ENCODE data around the gene DIO1. TPM values are rescaled to one million over a fixed set of nuclear protein-coding genes. Genes with fewer than 3 reads are reported as not detected.
A peak's percentile ranks its signal among the peaks of the same experiment; 100 is the strongest.

DIO1 gene
- total and polyA plus RNA-seq, 9 of the 15 experiments (the other 6 are each of a cell fraction or from before 2014, with no cell fraction given): not detected

DNA sequence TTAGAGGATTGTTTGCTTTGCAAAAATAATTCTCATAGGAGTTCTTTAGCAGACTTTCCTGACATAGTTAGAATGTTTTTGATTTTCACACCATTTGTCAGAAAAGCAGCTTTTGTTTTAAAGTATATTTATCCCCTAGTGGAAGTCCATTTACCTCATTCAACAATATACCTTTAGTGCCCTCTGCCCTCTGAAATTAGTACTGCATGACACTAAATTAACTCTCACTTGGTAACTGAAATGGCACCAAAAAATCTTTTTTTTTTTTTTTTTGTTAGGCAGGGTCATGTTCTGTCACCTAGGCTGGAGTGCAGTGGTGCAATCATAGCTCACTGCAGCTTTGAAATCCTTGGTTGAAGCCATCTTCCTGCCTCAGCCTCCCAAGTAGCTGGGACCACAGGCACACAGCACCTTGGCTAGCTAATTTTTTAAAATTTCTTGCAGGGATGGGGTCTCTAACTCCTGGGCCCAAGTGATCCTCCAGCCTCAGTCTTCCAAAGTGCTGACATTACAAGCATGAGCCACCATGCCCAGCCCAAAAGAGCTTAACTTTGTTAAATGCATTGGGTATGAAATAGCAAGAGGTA, 65.8 kb downstream of the DIO1 start (continued):
- TF ChIP-seq, protein P1, sequence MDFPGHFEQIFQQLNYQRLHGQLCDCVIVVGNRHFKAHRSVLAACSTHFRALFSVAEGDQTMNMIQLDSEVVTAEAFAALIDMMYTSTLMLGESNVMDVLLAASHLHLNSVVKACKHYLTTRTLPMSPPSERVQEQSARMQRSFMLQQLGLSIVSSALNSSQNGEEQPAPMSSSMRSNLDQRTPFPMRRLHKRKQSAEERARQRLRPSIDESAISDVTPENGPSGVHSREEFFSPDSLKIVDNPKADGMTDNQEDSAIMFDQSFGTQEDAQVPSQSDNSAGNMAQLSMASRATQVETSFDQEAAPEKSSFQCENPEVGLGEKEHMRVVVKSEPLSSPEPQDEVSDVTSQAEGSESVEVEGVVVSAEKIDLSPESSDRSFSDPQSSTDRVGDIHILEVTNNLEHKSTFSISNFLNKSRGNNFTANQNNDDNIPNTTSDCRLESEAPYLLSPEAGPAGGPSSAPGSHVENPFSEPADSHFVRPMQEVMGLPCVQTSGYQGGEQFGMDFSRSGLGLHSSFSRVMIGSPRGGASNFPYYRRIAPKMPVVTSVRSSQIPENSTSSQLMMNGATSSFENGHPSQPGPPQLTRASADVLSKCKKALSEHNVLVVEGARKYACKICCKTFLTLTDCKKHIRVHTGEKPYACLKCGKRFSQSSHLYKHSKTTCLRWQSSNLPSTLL (IDR thresholded peaks at IDR 0.05): no peak
- TF ChIP-seq PYGO2 (tag; IDR thresholded peaks at IDR 0.05): no peak
- TF ChIP-seq ILF3 (IDR thresholded peaks at IDR 0.05; ENCODE audit: borderline replicate concordance): no peak
- no peak for TF ChIP-seq CREB5 (CRISPR knock-in tag; IDR thresholded peaks at IDR 0.05)
- TF ChIP-seq, protein P2, sequence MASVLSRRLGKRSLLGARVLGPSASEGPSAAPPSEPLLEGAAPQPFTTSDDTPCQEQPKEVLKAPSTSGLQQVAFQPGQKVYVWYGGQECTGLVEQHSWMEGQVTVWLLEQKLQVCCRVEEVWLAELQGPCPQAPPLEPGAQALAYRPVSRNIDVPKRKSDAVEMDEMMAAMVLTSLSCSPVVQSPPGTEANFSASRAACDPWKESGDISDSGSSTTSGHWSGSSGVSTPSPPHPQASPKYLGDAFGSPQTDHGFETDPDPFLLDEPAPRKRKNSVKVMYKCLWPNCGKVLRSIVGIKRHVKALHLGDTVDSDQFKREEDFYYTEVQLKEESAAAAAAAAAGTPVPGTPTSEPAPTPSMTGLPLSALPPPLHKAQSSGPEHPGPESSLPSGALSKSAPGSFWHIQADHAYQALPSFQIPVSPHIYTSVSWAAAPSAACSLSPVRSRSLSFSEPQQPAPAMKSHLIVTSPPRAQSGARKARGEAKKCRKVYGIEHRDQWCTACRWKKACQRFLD (CRISPR knock-in tag; IDR thresholded peaks at IDR 0.05): no peak
- TF ChIP-seq NR1H2 (CRISPR knock-in tag; IDR thresholded peaks at IDR 0.05): no peak
- TF ChIP-seq SMC3 (conservative IDR thresholded peaks at IDR 0.05; ENCODE audit: insufficient read depth, low read depth, low read length): peak; percentile 65; the same call in 1 of the 2 replicates

Other genes starting within 250 kb of the DIO1 start
Only the 7 nearest of the 8 such genes appear.
- not detected in 2 replicates for gene GLIS1, start 155.0 kb upstream of the DIO1 start, total RNA-seq (2014; rRNA removed)
- not detected in 2 replicates for gene GLIS1, start 155.0 kb upstream of the DIO1 start, total RNA-seq (2014; rRNA removed; fragmentation: Illumina TruSeq; extraction: Trizol)
- gene GLIS1, start 155.0 kb upstream of the DIO1 start, total RNA-seq (2015; rRNA removed; fragmentation: Illumina TruSeq; extraction: Trizol): not detected in 2 replicates
- gene GLIS1, start 155.0 kb upstream of the DIO1 start, total RNA-seq (2021): not detected in 2 replicates
- not detected in 2 replicates for gene GLIS1, start 155.0 kb upstream of the DIO1 start, polyA plus RNA-seq (2011; rRNA removed)
- not detected in 2 replicates for gene GLIS1, start 155.0 kb upstream of the DIO1 start, polyA plus RNA-seq (2014; fragmentation: Illumina TruSeq; extraction: Trizol)
- not detected for gene GLIS1, start 155.0 kb upstream of the DIO1 start, polyA plus RNA-seq (2014; fragmentation: Nextera tagmentation; extraction: Ambion mirVana)
- not detected in 2 replicates for gene GLIS1, start 155.0 kb upstream of the DIO1 start, polyA plus RNA-seq (2014; rRNA removed)
- gene NDC1, start 55.9 kb upstream of the DIO1 start, total RNA-seq (2014; rRNA removed): 45.8 and 47.0 TPM in 2 replicates
- gene NDC1, start 55.9 kb upstream of the DIO1 start, total RNA-seq (2014; rRNA removed; fragmentation: Illumina TruSeq; extraction: Trizol): 80.0 and 86.4 TPM in 2 replicates
- gene NDC1, start 55.9 kb upstream of the DIO1 start, total RNA-seq (2015; rRNA removed; fragmentation: Illumina TruSeq; extraction: Trizol): 71.9 and 74.7 TPM in 2 replicates
- 64.5 and 74.2 TPM in 2 replicates for gene NDC1, start 55.9 kb upstream of the DIO1 start, total RNA-seq (2021)
- 90.9 and 102 TPM in 2 replicates for gene NDC1, start 55.9 kb upstream of the DIO1 start, polyA plus RNA-seq (2011; rRNA removed)
- gene NDC1, start 55.9 kb upstream of the DIO1 start, polyA plus RNA-seq (2014; fragmentation: Illumina TruSeq; extraction: Trizol): 58.9 and 66.4 TPM in 2 replicates
- gene NDC1, start 55.9 kb upstream of the DIO1 start, polyA plus RNA-seq (2014; fragmentation: Nextera tagmentation; extraction: Ambion mirVana): 10 to 100 TPM; 26.9 to 46.8 TPM
- 46.0 and 49.9 TPM in 2 replicates for gene NDC1, start 55.9 kb upstream of the DIO1 start, polyA plus RNA-seq (2014; rRNA removed)
- gene YIPF1, start 4.4 kb upstream of the DIO1 start, total RNA-seq (2014; rRNA removed): 17.8 and 23.8 TPM in 2 replicates
- gene YIPF1, start 4.4 kb upstream of the DIO1 start, total RNA-seq (2014; rRNA removed; fragmentation: Illumina TruSeq; extraction: Trizol): 21.6 and 23.9 TPM in 2 replicates
- 17.9 and 19.6 TPM in 2 replicates for gene YIPF1, start 4.4 kb upstream of the DIO1 start, total RNA-seq (2015; rRNA removed; fragmentation: Illumina TruSeq; extraction: Trizol)
- 15.3 and 15.5 TPM in 2 replicates for gene YIPF1, start 4.4 kb upstream of the DIO1 start, total RNA-seq (2021)
- 35.6 and 37.5 TPM in 2 replicates for gene YIPF1, start 4.4 kb upstream of the DIO1 start, polyA plus RNA-seq (2011; rRNA removed)
- gene YIPF1, start 4.4 kb upstream of the DIO1 start, polyA plus RNA-seq (2014; fragmentation: Illumina TruSeq; extraction: Trizol): 25.0 and 27.3 TPM in 2 replicates
- gene YIPF1, start 4.4 kb upstream of the DIO1 start, polyA plus RNA-seq (2014; fragmentation: Nextera tagmentation; extraction: Ambion mirVana): 10 to 100 TPM; 11.5 to 15.2 TPM
- 19.2 and 21.3 TPM in 2 replicates for gene YIPF1, start 4.4 kb upstream of the DIO1 start, polyA plus RNA-seq (2014; rRNA removed)
- 167 and 181 TPM in 2 replicates for gene IFT25, start 51.5 kb downstream of the DIO1 start, total RNA-seq (2014; rRNA removed)
- gene IFT25, start 51.5 kb downstream of the DIO1 start, total RNA-seq (2014; rRNA removed; fragmentation: Illumina TruSeq; extraction: Trizol): 147 and 167 TPM in 2 replicates
- 189 and 209 TPM in 2 replicates for gene IFT25, start 51.5 kb downstream of the DIO1 start, total RNA-seq (2015; rRNA removed; fragmentation: Illumina TruSeq; extraction: Trizol)
- 93.6 and 94.4 TPM in 2 replicates for gene IFT25, start 51.5 kb downstream of the DIO1 start, total RNA-seq (2021)
- gene IFT25, start 51.5 kb downstream of the DIO1 start, polyA plus RNA-seq (2011; rRNA removed): 110 and 150 TPM in 2 replicates
- gene IFT25, start 51.5 kb downstream of the DIO1 start, polyA plus RNA-seq (2014; fragmentation: Illumina TruSeq; extraction: Trizol): 153 and 157 TPM in 2 replicates
- 100 to 1,000 TPM; 168 to 178 TPM for gene IFT25, start 51.5 kb downstream of the DIO1 start, polyA plus RNA-seq (2014; fragmentation: Nextera tagmentation; extraction: Ambion mirVana)
- gene IFT25, start 51.5 kb downstream of the DIO1 start, polyA plus RNA-seq (2014; rRNA removed): 202 and 206 TPM in 2 replicates
- gene LRRC42, start 52.2 kb downstream of the DIO1 start, total RNA-seq (2014; rRNA removed): 26.0 and 26.2 TPM in 2 replicates
- gene LRRC42, start 52.2 kb downstream of the DIO1 start, total RNA-seq (2014; rRNA removed; fragmentation: Illumina TruSeq; extraction: Trizol): 39.0 and 45.4 TPM in 2 replicates
- gene LRRC42, start 52.2 kb downstream of the DIO1 start, total RNA-seq (2015; rRNA removed; fragmentation: Illumina TruSeq; extraction: Trizol): 35.0 and 35.5 TPM in 2 replicates
- gene LRRC42, start 52.2 kb downstream of the DIO1 start, total RNA-seq (2021): 40.1 and 42.7 TPM in 2 replicates
- 51.9 and 64.1 TPM in 2 replicates for gene LRRC42, start 52.2 kb downstream of the DIO1 start, polyA plus RNA-seq (2011; rRNA removed)
- 42.0 and 42.9 TPM in 2 replicates for gene LRRC42, start 52.2 kb downstream of the DIO1 start, polyA plus RNA-seq (2014; fragmentation: Illumina TruSeq; extraction: Trizol)
- 10 to 100 TPM; 17.3 to 19.1 TPM for gene LRRC42, start 52.2 kb downstream of the DIO1 start, polyA plus RNA-seq (2014; fragmentation: Nextera tagmentation; extraction: Ambion mirVana)
- 33.6 and 35.2 TPM in 2 replicates for gene LRRC42, start 52.2 kb downstream of the DIO1 start, polyA plus RNA-seq (2014; rRNA removed)
- gene LDLRAD1, start 124.0 kb downstream of the DIO1 start, total RNA-seq (2014; rRNA removed): not detected in 2 replicates
- not detected in 2 replicates for gene LDLRAD1, start 124.0 kb downstream of the DIO1 start, total RNA-seq (2014; rRNA removed; fragmentation: Illumina TruSeq; extraction: Trizol)
- gene LDLRAD1, start 124.0 kb downstream of the DIO1 start, total RNA-seq (2015; rRNA removed; fragmentation: Illumina TruSeq; extraction: Trizol): not detected in 2 replicates
- not detected in 2 replicates for gene LDLRAD1, start 124.0 kb downstream of the DIO1 start, total RNA-seq (2021)
- gene LDLRAD1, start 124.0 kb downstream of the DIO1 start, polyA plus RNA-seq (2011; rRNA removed): not detected in 2 replicates
- not detected in 2 replicates for gene LDLRAD1, start 124.0 kb downstream of the DIO1 start, polyA plus RNA-seq (2014; fragmentation: Illumina TruSeq; extraction: Trizol)
- gene LDLRAD1, start 124.0 kb downstream of the DIO1 start, polyA plus RNA-seq (2014; fragmentation: Nextera tagmentation; extraction: Ambion mirVana): not detected
- not detected in 2 replicates for gene LDLRAD1, start 124.0 kb downstream of the DIO1 start, polyA plus RNA-seq (2014; rRNA removed)
- gene TMEM59, start 159.0 kb downstream of the DIO1 start, total RNA-seq (2014; rRNA removed): 97.2 and 122 TPM in 2 replicates
- 151 and 168 TPM in 2 replicates for gene TMEM59, start 159.0 kb downstream of the DIO1 start, total RNA-seq (2014; rRNA removed; fragmentation: Illumina TruSeq; extraction: Trizol)
- 137 and 144 TPM in 2 replicates for gene TMEM59, start 159.0 kb downstream of the DIO1 start, total RNA-seq (2015; rRNA removed; fragmentation: Illumina TruSeq; extraction: Trizol)
- 163 and 186 TPM in 2 replicates for gene TMEM59, start 159.0 kb downstream of the DIO1 start, total RNA-seq (2021)
- gene TMEM59, start 159.0 kb downstream of the DIO1 start, polyA plus RNA-seq (2011; rRNA removed): 299 and 316 TPM in 2 replicates
- 133 and 136 TPM in 2 replicates for gene TMEM59, start 159.0 kb downstream of the DIO1 start, polyA plus RNA-seq (2014; fragmentation: Illumina TruSeq; extraction: Trizol)
- 100 to 1,000 TPM; 196 to 202 TPM for gene TMEM59, start 159.0 kb downstream of the DIO1 start, polyA plus RNA-seq (2014; fragmentation: Nextera tagmentation; extraction: Ambion mirVana)
- gene TMEM59, start 159.0 kb downstream of the DIO1 start, polyA plus RNA-seq (2014; rRNA removed): 93.1 and 127 TPM in 2 replicates